UCSD-AML1 (cell line): Measurements from ENCODE around the gene CPLANE1.
"Not testable (repeated sequence)": the region's sequence is repeated elsewhere in the genome, so short reads cannot be mapped to it uniquely, and the experiment has no call there.

Experiments used
- DNase-seq: peaks from one replicate; lab custom pipeline; 2025; ENCODE audit not compliant: unreplicated experiment; lab: John Stamatoyannopoulos, UW

Gene CPLANE1

GRCh38 chr5:37121465-37121864 is 127.7 kb downstream of the CPLANE1 start:
- DNase-seq, result no peak

- no peak for DNase-seq
These were observed 128.1 kb downstream of the CPLANE1 start for GRCh38 chr5:37121027-37121426.

- no peak for DNase-seq
These were observed 128.9 kb downstream of the CPLANE1 start for GRCh38 chr5:37120270-37120669.

DNA sequence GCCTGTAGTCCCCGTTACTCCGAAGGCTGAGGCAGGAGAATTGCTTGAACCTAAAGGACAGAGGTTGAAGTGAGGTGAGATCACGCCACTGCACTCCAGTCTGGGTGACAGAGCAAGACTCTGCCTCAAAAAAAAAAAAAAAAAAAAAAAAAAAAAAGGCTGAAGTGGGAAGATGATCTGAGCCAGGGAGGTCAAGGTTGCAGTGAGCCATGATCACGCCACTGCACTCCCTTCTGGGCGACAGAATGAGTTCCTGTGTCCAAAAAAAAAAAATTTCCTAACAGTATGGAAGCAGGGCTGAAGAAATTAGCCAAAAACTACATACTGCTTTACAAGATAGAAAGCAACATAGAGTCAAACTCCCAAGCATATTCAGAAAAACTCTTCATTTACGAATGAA is 132.8 kb downstream of the CPLANE1 start:
- DNase-seq, result no peak

- no peak for DNase-seq
These were observed 136.7 kb downstream of the CPLANE1 start for GRCh38 chr5:37112383-37112991.

DNA sequence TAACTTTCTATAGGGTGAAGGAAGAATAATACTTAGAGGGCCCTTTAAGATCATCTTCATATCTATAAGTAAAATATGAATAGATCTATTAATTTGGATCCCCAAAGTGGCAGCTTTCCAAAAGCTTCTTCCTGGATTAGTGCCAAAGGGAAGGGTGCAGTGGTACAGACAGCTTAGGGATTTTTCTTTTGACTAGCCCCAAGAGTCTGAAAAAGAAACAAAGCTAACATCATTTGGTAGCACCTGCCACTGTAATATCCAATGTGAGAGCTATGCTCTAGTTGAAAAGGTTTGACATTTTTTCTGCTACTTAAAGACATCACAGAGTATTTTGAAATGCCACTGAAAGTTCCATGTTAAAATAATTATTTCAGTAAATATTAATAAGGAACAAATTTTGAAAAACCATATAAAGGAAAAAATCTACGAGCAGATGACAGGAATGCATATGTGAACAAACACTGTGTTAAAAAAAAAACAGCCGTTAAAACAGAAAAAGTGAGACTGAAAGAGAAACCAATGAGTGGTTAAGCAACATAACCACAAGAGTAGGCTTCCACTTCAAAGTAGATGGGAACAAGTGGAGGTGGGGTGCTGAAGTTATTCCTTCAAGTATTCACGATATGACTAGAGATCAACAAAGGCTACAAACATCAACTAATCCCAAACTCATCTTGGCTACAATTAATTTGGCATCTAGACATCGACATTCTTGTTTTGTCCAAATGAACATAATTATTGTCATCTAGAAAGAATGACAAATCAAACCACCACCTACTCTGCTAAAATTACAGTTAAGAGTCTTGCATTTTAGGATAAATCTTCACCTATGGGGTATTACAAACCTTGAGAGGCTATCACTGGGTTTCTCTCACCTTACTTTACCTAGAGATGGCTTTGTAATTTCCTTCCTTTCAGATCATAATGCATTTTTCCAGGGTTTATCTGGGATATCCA is 137.5 kb downstream of the CPLANE1 start:
- DNase-seq, result no peak

GRCh38 chr5:37110135-37110534 is 139.0 kb downstream of the CPLANE1 start:
- no peak for DNase-seq

GRCh38 chr5:37109338-37109737 is 139.8 kb downstream of the CPLANE1 start:
- no peak for DNase-seq

DNA sequence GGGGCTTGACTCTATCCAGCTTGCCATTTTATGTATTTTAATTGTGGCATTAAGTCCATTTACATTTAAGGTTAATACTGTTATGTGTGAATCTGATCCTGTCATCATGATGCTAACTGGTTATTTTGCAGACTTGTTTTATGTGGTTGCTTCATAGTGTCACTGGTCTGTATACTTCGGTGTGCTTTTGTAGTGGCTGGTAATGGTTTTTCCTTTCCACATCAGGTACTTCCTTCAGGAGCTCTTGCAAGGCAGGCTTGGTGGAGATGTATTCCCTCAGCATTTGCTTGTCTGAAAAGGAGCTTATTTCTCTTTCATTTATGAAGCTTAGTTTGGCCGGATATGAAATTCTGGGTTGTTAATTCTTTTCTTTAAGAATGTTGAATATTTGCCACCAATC is 145.9 kb downstream of the CPLANE1 start:
- DNase-seq, result no peak

- not testable (repeated sequence) for DNase-seq
These were observed 149.9 kb downstream of the CPLANE1 start for GRCh38 chr5:37099267-37099666.

- DNase-seq, result not testable (repeated sequence)
These were observed 155.4 kb downstream of the CPLANE1 start for GRCh38 chr5:37093795-37094194.

DNA sequence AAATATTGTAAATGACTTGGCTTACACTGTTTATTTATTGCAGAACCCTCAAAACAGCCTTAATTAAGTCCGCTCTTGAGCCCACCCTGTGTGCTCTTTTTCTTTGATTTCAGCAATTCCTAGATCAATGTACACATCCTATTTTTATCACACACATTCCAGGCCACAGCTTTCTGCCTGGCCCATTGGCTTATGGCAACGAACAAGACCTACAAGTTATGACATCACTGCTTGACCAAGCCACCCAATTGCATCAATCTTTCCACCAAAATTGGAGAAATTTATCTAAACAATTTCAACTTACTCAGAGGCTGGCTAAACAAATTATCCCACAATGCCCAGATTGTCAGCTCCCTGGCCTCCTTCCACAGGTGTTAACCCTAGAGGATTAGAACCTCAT is 158.4 kb downstream of the CPLANE1 start:
- DNase-seq, result no peak

GRCh38 chr5:37090123-37090726 is 159.0 kb downstream of the CPLANE1 start:
- no peak for DNase-seq

GRCh38 chr5:37088009-37088408 is 161.2 kb downstream of the CPLANE1 start:
- DNase-seq, result no peak

- DNase-seq, result no peak
These were observed 162.6 kb downstream of the CPLANE1 start for GRCh38 chr5:37086466-37087173.

DNA sequence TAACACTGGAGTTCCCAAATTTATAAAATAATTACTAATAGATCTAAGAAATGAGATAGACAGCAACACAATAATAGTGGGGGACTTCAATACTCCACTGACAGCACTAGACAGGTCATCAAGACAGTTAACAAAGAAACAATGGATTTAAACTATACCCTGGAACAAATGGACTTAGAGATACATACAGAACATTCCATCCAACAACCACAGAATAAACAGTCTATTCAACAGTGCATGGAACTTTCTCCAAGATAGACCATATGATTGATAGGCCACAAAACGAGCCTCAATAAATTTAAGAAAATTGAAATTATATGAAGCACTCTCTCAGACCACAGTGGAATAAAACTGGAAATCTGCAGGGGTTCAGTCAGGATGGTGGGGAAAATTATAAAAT is 163.2 kb downstream of the CPLANE1 start:
- not testable (repeated sequence) for DNase-seq

- DNase-seq, result not testable (repeated sequence)
These were observed 166.2 kb downstream of the CPLANE1 start for GRCh38 chr5:37082977-37083376.

DNA sequence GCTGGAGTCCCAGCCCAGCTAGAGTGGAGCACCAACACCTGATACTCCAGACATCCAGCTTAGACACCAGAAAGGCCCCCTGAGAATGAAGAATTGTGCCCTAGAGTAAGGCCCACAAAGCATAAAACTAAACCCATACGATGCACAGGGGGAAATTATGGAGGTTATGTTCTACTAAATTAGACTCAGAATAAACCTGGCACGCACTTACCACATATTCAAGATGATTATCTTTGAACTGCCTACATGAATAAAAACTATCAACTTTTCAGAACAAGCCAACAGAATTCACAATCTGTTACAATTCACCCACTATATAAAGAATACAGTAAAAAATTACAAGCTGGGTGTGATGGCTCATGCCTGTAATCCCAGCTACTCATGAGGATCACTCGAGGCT is 168.5 kb downstream of the CPLANE1 start:
- DNase-seq, result no peak

DNA sequence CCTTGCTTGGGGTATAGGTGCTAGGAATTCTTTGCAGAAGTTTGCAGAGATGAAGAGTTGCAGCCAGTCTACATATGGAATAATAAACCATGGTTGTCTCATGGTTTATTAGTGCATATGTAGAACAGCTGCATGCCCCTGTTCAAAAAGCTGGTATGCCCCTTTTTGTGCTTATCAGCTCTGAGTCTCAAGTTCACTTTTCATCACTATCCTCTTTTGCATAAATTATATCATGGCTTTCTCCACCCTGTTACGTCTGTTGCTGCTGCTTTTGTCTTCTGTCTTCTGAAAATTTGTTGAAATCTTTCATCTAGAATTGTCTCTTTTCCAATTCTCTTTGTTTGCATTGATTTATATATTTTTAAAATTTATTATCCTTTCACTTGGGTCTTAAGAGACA is 172.0 kb downstream of the CPLANE1 start:
- no peak for DNase-seq

DNA sequence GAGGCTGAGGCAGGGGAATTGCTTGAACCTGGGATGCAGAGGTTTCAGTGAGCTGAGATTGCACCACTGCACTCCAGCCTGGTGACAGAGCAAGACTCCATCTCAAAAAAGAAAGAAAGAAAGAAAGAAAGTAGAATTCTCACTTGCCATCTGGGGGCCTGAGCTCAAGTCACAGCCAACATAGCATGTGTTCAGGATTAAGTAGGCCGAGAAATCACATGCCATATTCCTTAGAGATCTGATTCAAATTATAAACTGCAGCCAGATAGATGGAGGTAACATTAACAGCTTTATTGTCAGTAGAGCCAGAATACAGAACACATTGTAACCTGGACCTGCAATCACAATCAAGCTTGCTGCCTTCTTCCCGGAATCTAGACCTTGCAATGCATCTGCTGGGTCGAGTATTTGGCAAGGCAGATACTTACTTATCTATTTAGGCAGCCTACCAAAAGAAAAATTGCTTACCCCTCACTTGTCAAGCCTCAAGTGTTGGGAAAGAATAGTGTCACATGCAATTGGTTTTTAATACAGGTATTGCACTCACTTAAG is 173.7 kb downstream of the CPLANE1 start:
- no peak for DNase-seq
